ENCODE data around the gene ZNF205.
"Not testable (repeated sequence)": the region's sequence is repeated elsewhere in the genome, so short reads cannot be mapped to it uniquely, and the experiment has no call there.

The ZNF205 gene

GRCh38 chr16:3074860-3075522 lies 37.4 kb upstream of the ZNF205 start:
- ChIA-PET CTCF (interaction anchor here (0.7 to 6.1 kb wide), 9 partner anchors 10 to 387 kb away, joined by 3 to 54 read pairs (median 5); partner anchors contain the start of gene IL32), POLR2A (interaction anchor here (0.6 to 1.5 kb wide), 3 partner anchors 10 to 13 kb away, joined by 3 to 8 read pairs (median 7); no protein-coding TSS in a partner anchor)
- peak overlapping the region; percentile 56 to 64 for H3K27ac ChIP-seq (ENCODE audit: insufficient read depth in 1 of 2, low read depth in 1 of 2, low read length in 2 of 2, poor library complexity in 1 of 2, severe bottlenecking in 2 of 2)
- H3K4me3 ChIP-seq (ENCODE audit: control insufficient read depth in 1 of 7, extremely low read depth in 1 of 7, insufficient read depth in 4 of 7, low read depth in 2 of 7, low read length in 6 of 7), result peak overlapping the region in 5 of 7 experiments; percentile 9 to 53 (median 15)
- 9% methylated on average over 7 of the region's 9 CpGs for WGBS (ENCODE audit: insufficient coverage)
- no peaks in the 10 kb centered on the region for H3K36me3 ChIP-seq (ENCODE audit: control insufficient read depth in 4 of 4, insufficient read depth in 4 of 4, low read length in 3 of 4)
- H3K4me1 ChIP-seq (ENCODE audit: control extremely low read depth in 1 of 4, control insufficient read depth in 4 of 4, insufficient read depth in 4 of 4, low read length in 3 of 4), result peaks cover 0 to 63% (median 43%) of the 10 kb centered on the region in 4 experiments
- no peaks in the 10 kb centered on the region for H3K27me3 ChIP-seq (replicated peaks in 2 of 5; ENCODE audit: control insufficient read depth in 4 of 5, insufficient read depth in 5 of 5, low read length in 4 of 5)
- DNase-seq, result peak; percentile 82 to 98 (median 94)
- H3K9me3 ChIP-seq (ENCODE audit: control extremely low read depth in 1 of 5, control insufficient read depth in 4 of 5, insufficient read depth in 2 of 5, low read depth in 1 of 5, low read length in 4 of 5), result peaks cover 0 to 7% (median 0%) of the 10 kb centered on the region in 5 experiments

- Histone ChIP-seq H3K4me1 (ENCODE audit: control extremely low read depth in 1 of 4, control insufficient read depth in 4 of 4, insufficient read depth in 4 of 4, low read length in 3 of 4) (peaks cover 0 to 57% (median 43%) of the 10 kb centered on the region in 4 experiments), H3K27me3 (replicated peaks in 2 of 5; ENCODE audit: control insufficient read depth in 4 of 5, insufficient read depth in 5 of 5, low read length in 4 of 5) (no peaks in the 10 kb centered on the region), H3K4me3 (ENCODE audit: control insufficient read depth in 1 of 7, extremely low read depth in 1 of 7, insufficient read depth in 4 of 7, low read depth in 2 of 7, low read length in 6 of 7) (peak overlapping the region in 3 of 7 experiments; percentile 11 to 53 (median 24)), H3K9me3 (ENCODE audit: control extremely low read depth in 1 of 5, control insufficient read depth in 4 of 5, insufficient read depth in 2 of 5, low read depth in 1 of 5, low read length in 4 of 5) (peaks cover 0 to 7% (median 0%) of the 10 kb centered on the region in 5 experiments), H3K27ac (ENCODE audit: insufficient read depth in 1 of 2, low read depth in 1 of 2, low read length in 2 of 2, poor library complexity in 1 of 2, severe bottlenecking in 2 of 2) (peak overlapping the region in 1 of 2 experiments; percentile 64), H3K36me3 (ENCODE audit: control insufficient read depth in 4 of 4, insufficient read depth in 4 of 4, low read length in 3 of 4) (no peaks in the 10 kb centered on the region)
- WGBS (ENCODE audit: insufficient coverage), result 78% methylated on average over 2 of the region's 10 CpGs
- POLR2A ChIA-PET, result interaction anchor here (1.5 kb wide), 2 partner anchors 10 to 12 kb away, joined by 3 to 7 read pairs; no protein-coding TSS in a partner anchor
- CTCF ChIA-PET, result interaction anchor here (1.1 to 6.1 kb wide), 8 partner anchors 12 to 386 kb away, joined by 3 to 54 read pairs (median 6); no protein-coding TSS in a partner anchor
- no peak for DNase-seq
These were observed 36.9 kb upstream of the ZNF205 start for GRCh38 chr16:3075523-3075915.

- peak overlapping the region in 1 of 7 experiments; percentile 2 for H3K4me3 ChIP-seq (ENCODE audit: control insufficient read depth in 1 of 7, extremely low read depth in 1 of 7, insufficient read depth in 4 of 7, low read depth in 2 of 7, low read length in 6 of 7)
- ChIA-PET CTCF (interaction anchor here (1.1 to 6.1 kb wide), 9 partner anchors 12 to 386 kb away, joined by 3 to 54 read pairs (median 8); partner anchors contain the start of gene ZSCAN10), POLR2A (interaction anchor here (1.5 kb wide), 2 partner anchors 10 to 12 kb away, joined by 3 to 7 read pairs; no protein-coding TSS in a partner anchor)
- not testable (repeated sequence) for H3K27ac ChIP-seq (ENCODE audit: insufficient read depth in 1 of 2, low read depth in 1 of 2, low read length in 2 of 2, poor library complexity in 1 of 2, severe bottlenecking in 2 of 2); H3K27me3 ChIP-seq (replicated peaks in 2 of 5; ENCODE audit: control insufficient read depth in 4 of 5, insufficient read depth in 5 of 5, low read length in 4 of 5); H3K9me3 ChIP-seq (ENCODE audit: control extremely low read depth in 1 of 5, control insufficient read depth in 4 of 5, insufficient read depth in 2 of 5, low read depth in 1 of 5, low read length in 4 of 5); H3K36me3 ChIP-seq (ENCODE audit: control insufficient read depth in 4 of 4, insufficient read depth in 4 of 4, low read length in 3 of 4); DNase-seq
- 100% methylated on average over 3 of the region's 6 CpGs for WGBS (ENCODE audit: insufficient coverage)
- peaks cover 0 to 53% (median 41%) of the 10 kb centered on the region in 4 experiments for H3K4me1 ChIP-seq (ENCODE audit: control extremely low read depth in 1 of 4, control insufficient read depth in 4 of 4, insufficient read depth in 4 of 4, low read length in 3 of 4)
These were observed 36.4 kb upstream of the ZNF205 start for GRCh38 chr16:3075946-3076345.

GRCh38 chr16:3076577-3076976 lies 35.8 kb upstream of the ZNF205 start:
- H3K27ac ChIP-seq (ENCODE audit: insufficient read depth in 1 of 2, low read depth in 1 of 2, low read length in 2 of 2, poor library complexity in 1 of 2, severe bottlenecking in 2 of 2), result no peak overlapping the region
- WGBS (ENCODE audit: insufficient coverage), result 33% methylated on average over 2 of the region's 6 CpGs
- CTCF ChIA-PET, result interaction anchor here (1.1 to 6.1 kb wide), 6 partner anchors 12 to 53 kb away, joined by 3 to 54 read pairs (median 10); partner anchors contain the start of gene ZSCAN10

GRCh38 chr16:3080024-3080423 lies 32.4 kb upstream of the ZNF205 start:
- Histone ChIP-seq H3K4me1 (ENCODE audit: control extremely low read depth in 1 of 4, control insufficient read depth in 4 of 4, insufficient read depth in 4 of 4, low read length in 3 of 4) (peaks cover 0 to 25% (median 24%) of the 10 kb centered on the region in 4 experiments), H3K27me3 (replicated peaks in 2 of 5; ENCODE audit: control insufficient read depth in 4 of 5, insufficient read depth in 5 of 5, low read length in 4 of 5) (no peaks in the 10 kb centered on the region)

More at GRCh38 chr16:3076577-3076976, 35.8 kb upstream of the ZNF205 start:
- Histone ChIP-seq H3K4me3 (ENCODE audit: control insufficient read depth in 1 of 7, extremely low read depth in 1 of 7, insufficient read depth in 4 of 7, low read depth in 2 of 7, low read length in 6 of 7) (no peak overlapping the region), H3K27me3 (replicated peaks in 2 of 5; ENCODE audit: control insufficient read depth in 4 of 5, insufficient read depth in 5 of 5, low read length in 4 of 5) (no peaks in the 10 kb centered on the region), H3K9me3 (ENCODE audit: control extremely low read depth in 1 of 5, control insufficient read depth in 4 of 5, insufficient read depth in 2 of 5, low read depth in 1 of 5, low read length in 4 of 5) (peaks cover 0 to 7% (median 0%) of the 10 kb centered on the region in 5 experiments), H3K36me3 (ENCODE audit: control insufficient read depth in 4 of 4, insufficient read depth in 4 of 4, low read length in 3 of 4) (no peaks in the 10 kb centered on the region), H3K4me1 (ENCODE audit: control extremely low read depth in 1 of 4, control insufficient read depth in 4 of 4, insufficient read depth in 4 of 4, low read length in 3 of 4) (peaks cover 0 to 47% (median 39%) of the 10 kb centered on the region in 4 experiments)
- DNase-seq, result no peak
- POLR2A ChIA-PET, result interaction anchor here (1.1 kb wide), 1 partner anchor 53 kb away, joined by 3 read pairs; no protein-coding TSS in a partner anchor

GRCh38 chr16:3081957-3082356 lies 30.4 kb upstream of the ZNF205 start:
- H3K36me3 ChIP-seq (ENCODE audit: control insufficient read depth in 4 of 4, insufficient read depth in 4 of 4, low read length in 3 of 4); H3K27me3 ChIP-seq (replicated peaks in 2 of 5; ENCODE audit: control insufficient read depth in 4 of 5, insufficient read depth in 5 of 5, low read length in 4 of 5); DNase-seq; H3K4me3 ChIP-seq (ENCODE audit: control insufficient read depth in 1 of 7, extremely low read depth in 1 of 7, insufficient read depth in 4 of 7, low read depth in 2 of 7, low read length in 6 of 7); POLR2A ChIA-PET; H3K27ac ChIP-seq (ENCODE audit: insufficient read depth in 1 of 2, low read depth in 1 of 2, low read length in 2 of 2, poor library complexity in 1 of 2, severe bottlenecking in 2 of 2); H3K9me3 ChIP-seq (ENCODE audit: control extremely low read depth in 1 of 5, control insufficient read depth in 4 of 5, insufficient read depth in 2 of 5, low read depth in 1 of 5, low read length in 4 of 5); CTCF ChIA-PET: not testable (repeated sequence)
- peaks cover 6 to 26% (median 23%) of the 10 kb centered on the region in 4 experiments for H3K4me1 ChIP-seq (ENCODE audit: control extremely low read depth in 1 of 4, control insufficient read depth in 4 of 4, insufficient read depth in 4 of 4, low read length in 3 of 4)
- WGBS (ENCODE audit: insufficient coverage), result 97% methylated on average over 11 of the region's 13 CpGs

More at GRCh38 chr16:3080024-3080423, 32.4 kb upstream of the ZNF205 start:
- DNase-seq, result no peak
- Histone ChIP-seq H3K27ac (ENCODE audit: insufficient read depth in 1 of 2, low read depth in 1 of 2, low read length in 2 of 2, poor library complexity in 1 of 2, severe bottlenecking in 2 of 2) (no peak overlapping the region), H3K4me3 (ENCODE audit: control insufficient read depth in 1 of 7, extremely low read depth in 1 of 7, insufficient read depth in 4 of 7, low read depth in 2 of 7, low read length in 6 of 7) (no peak overlapping the region), H3K9me3 (ENCODE audit: control extremely low read depth in 1 of 5, control insufficient read depth in 4 of 5, insufficient read depth in 2 of 5, low read depth in 1 of 5, low read length in 4 of 5) (peaks cover 0 to 7% (median 0%) of the 10 kb centered on the region in 5 experiments), H3K36me3 (ENCODE audit: control insufficient read depth in 4 of 4, insufficient read depth in 4 of 4, low read length in 3 of 4) (no peaks in the 10 kb centered on the region)
- CTCF ChIA-PET, result interaction anchor here (0.9 to 6.1 kb wide), 4 partner anchors 8 to 22 kb away, joined by 3 to 54 read pairs (median 3); partner anchors contain the start of gene ZSCAN10
- POLR2A ChIA-PET, result no interaction called here
- 95% methylated on average over 16 of the region's 17 CpGs for WGBS (ENCODE audit: insufficient coverage)

Measured in common myeloid progenitor, CD34-positive (primary cell).